ENCODE data around the gene ANKRD49.

GRCh38 chr11:94544646-94545263 is 51.0 kb downstream of the ANKRD49 start:
- peak; percentile 3 for TF ChIP-seq CTCF (IDR thresholded peaks at IDR 0.05; ENCODE audit: poor library complexity)
- no peak for TF ChIP-seq EZH2 (IDR thresholded peaks at IDR 0.05; ENCODE audit: borderline replicate concordance)
- TF ChIP-seq EZH2phosphoT487 (IDR thresholded peaks at IDR 0.05; ENCODE audit: low read depth, severe bottlenecking, unreplicated experiment): no peak
